RKO (cell line): ENCODE data around the gene NT5M.

Experiments used
- DNase-seq: peaks from one replicate; pipeline ENCODE4 v3.0.0-alpha.2; 2016; ENCODE audit warnings: low spot score

The NT5M gene

GRCh38 chr17:17355426-17355825 is 52.3 kb downstream of the NT5M start:
- DNase-seq: no peak

- peak; percentile 81 for DNase-seq
Measured at GRCh38 chr17:17356149-17356930, 53.2 kb downstream of the NT5M start.

GRCh38 chr17:17356931-17357270 is 53.7 kb downstream of the NT5M start:
- no peak for DNase-seq

DNA sequence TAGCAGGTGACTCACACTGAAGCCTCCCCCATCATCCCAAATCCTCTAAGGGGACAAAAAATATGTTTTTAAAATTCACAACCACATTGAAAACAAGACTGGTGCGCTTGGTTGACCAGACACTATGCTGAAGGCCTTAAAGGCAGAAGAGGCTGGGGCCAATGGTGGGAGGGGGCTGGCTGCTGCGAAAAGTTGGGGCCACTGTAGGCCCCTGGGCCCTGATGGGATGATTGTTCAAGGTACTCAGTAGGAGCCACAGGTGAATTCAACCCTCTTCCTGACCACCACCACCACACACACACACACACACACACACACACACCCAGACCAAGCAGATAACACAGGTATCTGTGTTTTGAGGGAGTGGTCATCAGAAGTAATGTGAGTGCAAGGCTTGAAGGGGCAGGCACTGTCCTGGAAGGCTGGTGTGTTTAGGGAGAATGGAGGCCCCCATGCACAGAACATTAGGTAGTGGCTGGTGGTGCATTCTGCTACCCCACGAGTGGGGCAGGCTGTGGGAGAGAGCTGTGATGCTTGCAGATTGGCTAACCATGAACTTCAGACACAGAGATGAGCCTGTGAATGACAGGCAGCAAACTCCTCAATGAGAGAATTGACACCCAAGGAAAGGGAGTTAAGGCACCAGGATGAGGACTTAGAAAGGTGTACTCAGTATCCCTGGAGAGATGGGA is 55.0 kb downstream of the NT5M start:
- DNase-seq: no peak

DNA sequence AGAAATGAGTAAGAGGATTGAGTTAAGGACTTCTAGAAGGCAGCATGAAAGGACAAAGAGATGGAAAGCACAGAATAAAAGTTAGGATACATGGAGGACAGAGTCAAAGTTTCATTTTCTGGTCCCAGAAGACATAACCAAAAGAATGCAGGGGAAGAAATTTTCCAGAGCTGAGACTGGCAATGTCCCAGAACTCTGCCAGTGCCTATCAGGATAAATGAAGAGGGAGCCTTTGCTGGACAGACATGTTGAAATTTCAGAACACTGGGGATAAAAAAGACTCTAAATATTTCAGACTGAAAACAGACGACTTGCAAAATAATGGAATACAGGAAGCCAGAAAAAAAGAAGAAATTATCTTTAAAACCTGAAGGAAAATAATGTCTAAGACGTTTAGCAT is 55.7 kb downstream of the NT5M start:
- no peak for DNase-seq

DNA sequence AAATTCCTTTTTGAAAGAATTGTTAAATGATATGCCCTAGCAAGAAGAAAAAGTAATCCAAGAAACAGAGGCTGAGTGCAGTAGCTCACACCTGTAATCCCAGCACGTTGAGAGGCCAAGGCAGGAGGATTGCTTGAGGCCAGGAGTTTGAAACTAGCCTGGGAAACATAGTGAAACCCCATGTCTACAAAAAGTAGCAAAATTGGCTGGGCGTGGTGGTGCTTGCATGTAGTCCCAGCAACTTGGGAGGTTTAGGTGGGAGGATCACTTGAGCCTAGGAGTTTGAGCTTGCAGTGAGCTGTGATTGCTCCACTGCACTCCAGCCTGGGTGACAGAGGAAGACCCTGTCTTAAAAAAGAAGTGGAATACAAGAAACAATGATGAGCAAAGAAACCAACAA is 56.1 kb downstream of the NT5M start:
- DNase-seq: no peak

DNA sequence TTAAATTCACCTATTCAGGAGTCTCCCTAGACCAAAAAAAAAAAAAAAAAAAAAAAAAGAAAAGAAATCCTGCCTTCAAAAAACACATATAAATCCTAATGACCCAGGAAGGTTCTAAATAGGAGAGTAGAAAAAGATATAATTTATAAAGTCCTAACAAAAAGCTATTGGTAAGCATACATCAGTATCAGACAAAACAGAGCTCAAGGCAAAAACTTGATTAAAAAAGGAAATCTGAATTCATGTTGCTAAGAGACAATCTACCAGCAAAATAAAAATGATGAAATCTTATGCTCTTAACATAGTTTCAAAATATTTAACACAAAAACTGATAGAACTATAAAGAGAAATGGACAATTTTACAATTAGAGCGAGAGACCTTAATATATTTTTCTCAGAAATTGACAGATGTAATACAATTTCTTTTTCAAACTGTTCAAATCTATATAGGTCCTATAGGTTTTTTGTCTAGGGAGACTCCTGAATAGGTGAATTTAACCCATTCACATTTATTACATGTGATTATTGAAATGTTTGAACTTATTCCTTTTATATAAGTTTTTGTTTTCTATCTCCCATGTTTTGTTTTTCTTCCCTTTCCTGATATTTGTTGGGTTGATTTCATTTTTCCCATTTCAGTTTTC is 57.0 kb downstream of the NT5M start:
- no peak for DNase-seq

DNA sequence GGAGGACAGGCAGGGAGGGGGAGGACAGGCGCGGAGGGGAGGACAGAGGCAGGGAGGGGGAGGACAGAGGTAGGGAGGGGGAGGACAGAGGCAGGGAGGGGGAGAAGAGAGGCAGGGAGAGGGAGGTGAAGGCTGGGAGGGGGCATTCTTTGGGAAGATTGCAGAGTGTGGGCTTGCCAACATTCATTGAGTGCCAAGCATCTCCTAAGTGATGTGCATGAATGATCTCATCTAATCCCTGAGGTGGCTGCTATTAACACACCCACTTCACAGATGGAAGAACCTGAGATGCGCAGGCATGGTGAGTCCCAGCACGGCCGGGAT is 58.3 kb downstream of the NT5M start:
- DNase-seq: no peak

GRCh38 chr17:17361867-17362539 is 58.8 kb downstream of the NT5M start:
- DNase-seq: no peak

DNA sequence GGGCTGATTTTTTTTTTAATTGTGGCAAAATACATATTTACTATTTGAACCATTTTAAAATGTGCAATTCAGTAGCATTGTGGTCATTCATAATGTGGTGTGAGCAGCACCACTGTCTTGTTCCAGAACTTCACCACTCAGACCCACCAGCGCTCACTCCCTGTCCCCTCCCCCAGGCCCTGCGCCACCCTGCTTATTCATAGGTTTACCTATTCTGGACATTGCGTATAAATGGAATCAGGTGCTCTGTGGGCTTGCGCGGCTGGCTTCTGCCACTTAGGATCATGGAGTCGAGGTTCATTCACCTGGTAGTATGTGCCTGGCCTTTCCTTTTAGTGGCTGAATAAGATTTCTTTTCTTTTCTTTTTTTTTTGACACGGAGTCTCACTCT is 59.4 kb downstream of the NT5M start:
- no peak for DNase-seq

DNA sequence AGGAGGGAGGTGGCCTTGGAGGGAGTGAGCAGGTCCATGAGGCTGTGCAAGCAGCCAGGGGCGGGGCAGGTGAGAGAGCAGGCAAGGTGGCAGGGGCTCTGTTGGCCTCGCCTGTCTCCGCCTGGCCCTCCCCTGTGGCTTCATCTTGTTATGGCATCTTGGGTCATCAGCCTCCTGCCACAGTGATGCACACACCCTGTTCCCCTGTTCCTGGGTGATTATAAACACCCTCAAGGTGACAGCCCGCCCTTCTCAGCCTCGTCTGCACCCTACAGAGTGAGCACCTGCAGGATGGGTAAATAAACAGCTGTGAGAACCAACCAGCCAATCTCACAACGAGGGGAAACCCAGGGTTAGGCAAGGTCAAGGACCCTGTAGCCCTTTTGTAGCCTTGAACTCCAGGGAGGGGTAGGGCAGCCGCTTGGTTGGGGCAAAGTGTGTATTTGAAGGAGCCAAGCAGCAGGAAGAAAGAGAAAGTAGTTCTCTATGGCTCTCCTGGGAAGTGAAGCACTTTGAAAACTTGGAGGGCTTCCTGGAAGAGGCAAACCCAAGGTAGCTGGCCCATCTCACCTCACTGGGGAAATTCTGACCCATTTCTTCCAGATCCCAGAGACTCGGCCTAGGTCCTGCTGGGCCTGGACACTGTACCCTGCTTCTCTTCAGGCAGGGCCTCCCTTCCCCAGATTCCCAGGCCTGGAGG is 60.6 kb downstream of the NT5M start:
- DNase-seq: no peak

GRCh38 chr17:17364338-17364667 is 61.1 kb downstream of the NT5M start:
- DNase-seq: no peak

DNA sequence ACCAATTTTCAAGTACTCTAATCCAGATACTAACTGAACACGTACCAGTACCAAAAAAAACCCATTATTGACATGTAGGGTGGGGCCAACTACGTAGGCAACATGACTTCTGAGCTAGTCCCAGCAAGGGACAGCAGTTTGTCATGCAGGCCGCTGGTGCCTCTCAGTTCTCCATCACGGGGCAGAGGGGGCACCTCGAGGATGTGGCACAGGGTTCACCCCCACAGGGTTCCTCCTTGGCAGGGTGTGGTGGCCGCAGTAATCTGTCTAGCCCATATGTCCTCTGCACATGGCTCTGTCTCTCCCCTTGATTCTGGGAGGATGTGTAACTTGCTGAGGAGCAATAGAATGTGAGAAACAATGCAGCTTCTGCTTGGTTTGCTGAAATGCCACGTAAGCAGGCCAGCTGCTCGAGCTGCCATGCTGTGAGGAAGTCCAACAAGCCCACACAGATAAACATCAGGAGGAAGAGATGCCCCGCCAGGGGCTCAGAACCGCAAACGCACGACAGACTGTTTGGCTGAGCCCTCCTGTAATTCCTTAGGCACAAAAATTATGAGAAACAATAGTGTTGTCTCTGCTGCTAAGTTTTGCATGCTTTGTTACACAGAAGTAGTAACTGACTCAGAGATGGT is 62.4 kb downstream of the NT5M start:
- no peak for DNase-seq

GRCh38 chr17:17366235-17366634 is 63.1 kb downstream of the NT5M start:
- DNase-seq: no peak

GRCh38 chr17:17366941-17367875 is 64.0 kb downstream of the NT5M start:
- no peak for DNase-seq

DNA sequence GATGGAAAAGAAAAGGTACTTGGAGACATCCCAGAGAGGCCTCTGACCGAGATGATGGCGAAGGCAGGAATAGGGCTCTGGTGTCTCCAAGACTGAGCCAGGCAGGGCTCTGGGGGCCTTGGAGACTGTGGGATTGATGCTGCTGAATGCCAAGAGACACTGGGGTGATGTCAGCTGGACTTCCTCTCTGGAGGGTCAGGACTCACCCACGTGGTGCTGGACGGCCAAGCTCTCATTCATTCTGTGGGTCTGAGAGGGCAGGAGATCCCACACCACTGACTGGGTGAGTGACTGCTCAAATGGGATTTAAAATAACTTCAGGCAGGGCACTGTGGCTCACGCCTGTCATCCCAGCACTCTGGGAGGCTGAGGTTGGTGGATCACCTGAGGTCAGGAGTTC is 64.8 kb downstream of the NT5M start:
- DNase-seq: no peak

- no peak for DNase-seq
Measured at GRCh38 chr17:17370711-17371110, 67.5 kb downstream of the NT5M start.

GRCh38 chr17:17372856-17373520 is 69.8 kb downstream of the NT5M start:
- no peak for DNase-seq

DNA sequence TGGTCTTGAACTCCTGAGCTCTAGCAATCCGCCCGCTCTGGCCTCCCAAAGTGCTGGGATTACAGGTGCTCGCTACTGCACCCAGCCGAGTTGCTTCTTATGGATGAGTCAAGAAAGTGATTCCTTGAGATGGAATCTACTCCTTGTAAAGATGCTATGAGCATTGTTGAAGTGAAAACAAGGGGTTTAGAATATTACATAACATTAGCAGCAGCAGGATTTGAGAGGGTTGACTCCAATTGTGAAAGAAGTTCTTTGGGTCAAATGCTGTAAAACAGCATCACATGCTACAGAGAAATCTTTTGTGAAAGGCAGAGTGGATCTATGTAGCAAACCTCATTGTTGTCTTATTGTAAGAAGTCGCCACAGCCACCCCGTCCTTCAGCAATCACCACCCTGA is 72.7 kb downstream of the NT5M start:
- no peak for DNase-seq

GRCh38 chr17:17376362-17376761 is 73.2 kb downstream of the NT5M start:
- DNase-seq: no peak
